HCT116 (cell line): ENCODE measurements around the gene TTLL11. TPM values are rescaled to one million over a fixed set of nuclear protein-coding genes. Genes with fewer than 3 reads are reported as not detected.

Experiments used
- ATAC-seq: fragments of 200-7000 bp; cut with Tn5 transposase; 2 replicates; pipeline ENCODE4 v1.9.1; 2020; ENCODE audit warnings: mild to moderate bottlenecking, moderate library complexity
- BruUV-seq: library from RNA; stranded (reverse); fragments of 400-500 nt; replicated peaks from 2 replicates; lab custom pipeline; 2021; lab: Mats Ljungman, UMichigan
- CTCF ChIA-PET: fragments of 300-600 bp; sonication (Branson Sonifier 250); formaldehyde crosslinking; loops from one replicate; lab custom pipeline; 2021; ENCODE audit warnings: antibody characterized with exemption; lab: Charles Lee
- POLR2A ChIA-PET: fragments of 300-600, 350-600 bp; sonication (Branson Sonifier 250); formaldehyde crosslinking; loops from one replicate; lab custom pipeline; 2021; ENCODE audit warnings: antibody characterized with exemption; lab: Charles Lee
- RAD21 ChIA-PET, 2 experiments: fragments of 300-600 bp; sonication (Branson Sonifier 250); formaldehyde crosslinking; loops; one replicate each; lab custom pipeline; 2023; ENCODE audit warnings: low total read pairs in 2 of 2; ENCODE audit not compliant: uncharacterized antibody in 2 of 2, unreplicated experiment in 2 of 2, low non-redundant PET in 1 of 2; lab: Charles Lee
- DNase-seq: peaks from one replicate; pipeline ENCODE4 v3.0.0-alpha.2; 2010; ENCODE audit warnings: low read depth, low spot score
- H2AFZ ChIP-seq: fragments of 200-600 bp; shearing (Covaris generic), sonication (generic); 2 replicates; pipeline ENCODE4 v1.6.1; 2017; ENCODE audit warnings: low read depth, mixed run types, mixed read lengths, antibody characterized with exemption, low read length; ENCODE audit not compliant: poor library complexity, severe bottlenecking
- H3K27ac ChIP-seq: 2 replicates; pipeline ENCODE4 v1.5.1; 2012; ENCODE audit warnings: low read depth, low read length
- H3K27me3 ChIP-seq: fragments of 200-600 bp; sonication (generic); 2 replicates; pipeline ENCODE4 v1.6.1; 2016; ENCODE audit warnings: mixed run types, low read length, mixed read lengths; ENCODE audit not compliant: insufficient read depth
- H3K36me3 ChIP-seq, 2 experiments: fragments of 200-500 bp in 1 of 2; fragments of 200-600 bp in 1 of 2; sonication (Bioruptor generic) in 1 of 2; sonication (generic) in 1 of 2; 2 replicates each; pipeline versions ENCODE4 v1.5.1 to v1.6.1; 2014 to 2016; ENCODE audit warnings: low read length in 2 of 2, inconsistent platforms in 1 of 2, mixed read lengths in 1 of 2, mixed run types in 1 of 2; ENCODE audit not compliant: insufficient read depth in 2 of 2, control insufficient read depth in 1 of 2
- H3K4me1 ChIP-seq, 2 experiments: fragments of 200-600 bp in 1 of 2; sonication (generic) in 1 of 2; 2 replicates each; pipeline versions ENCODE4 v1.5.1 to v1.6.1; 2012 to 2017; ENCODE audit warnings: low read length in 2 of 2, inconsistent platforms in 1 of 2, mild to moderate bottlenecking in 1 of 2, mixed read lengths in 1 of 2, mixed run types in 1 of 2, moderate library complexity in 1 of 2; ENCODE audit not compliant: insufficient read depth in 2 of 2, control insufficient read depth in 1 of 2
- H3K4me2 ChIP-seq: fragments of 200-600 bp; sonication (generic); 2 replicates; pipeline ENCODE4 v1.6.1; 2017; ENCODE audit warnings: mixed run types, low read length, mixed read lengths
- H3K4me3 ChIP-seq, 2 experiments: fragments of 200-600 bp in 1 of 2; sonication (generic) in 1 of 2; replicated peaks in 1 of 2; 2 replicates each; pipeline ENCODE4 v1.5.1; 2011 to 2016; ENCODE audit warnings: low read length in 2 of 2, control low read depth in 1 of 2, low read depth in 1 of 2, mild to moderate bottlenecking in 1 of 2, mixed read lengths in 1 of 2, mixed run types in 1 of 2
- H3K79me2 ChIP-seq: fragments of 200-600 bp; sonication (generic); 2 replicates; pipeline ENCODE4 v1.6.1; 2017; ENCODE audit warnings: mild to moderate bottlenecking, mixed run types, low read length, moderate library complexity, mixed read lengths; ENCODE audit not compliant: insufficient read depth
- H3K9ac ChIP-seq: fragments of 200-600 bp; sonication (generic); 2 replicates; pipeline ENCODE4 v1.6.1; 2016; ENCODE audit warnings: low read length, mixed read lengths
- H3K9me2 ChIP-seq: fragments of 200-600 bp; sonication (generic), shearing (Covaris generic); 2 replicates; pipeline ENCODE4 v1.6.1; 2017; ENCODE audit warnings: mixed run types, mild to moderate bottlenecking, moderate library complexity; ENCODE audit not compliant: insufficient read depth
- H3K9me3 ChIP-seq, 2 experiments: fragments of 200-500 bp in 1 of 2; fragments of 200-600 bp in 1 of 2; sonication (Bioruptor generic) in 1 of 2; sonication (generic) in 1 of 2; 2 replicates each; pipeline ENCODE4 v1.6.1; 2014 to 2017; ENCODE audit warnings: low read length in 2 of 2, mixed read lengths in 2 of 2, inconsistent platforms in 1 of 2, low read depth in 1 of 2, mild to moderate bottlenecking in 1 of 2, mixed run types in 1 of 2, moderate library complexity in 1 of 2; ENCODE audit not compliant: control insufficient read depth in 1 of 2, insufficient read depth in 1 of 2
- H4K20me1 ChIP-seq: fragments of 200-600 bp; sonication (generic), shearing (Covaris generic); 2 replicates; pipeline ENCODE4 v1.6.1; 2017; ENCODE audit warnings: mixed run types, mild to moderate bottlenecking, moderate library complexity; ENCODE audit not compliant: insufficient read depth
- ATF3 ChIP-seq: IDR thresholded peaks from 2 replicates; pipeline ENCODE4 v1.6.1; 2012
- EGR1 ChIP-seq: IDR thresholded peaks from 2 replicates; pipeline ENCODE4 v1.6.1; 2012; ENCODE audit warnings: low read depth
- ELF1 ChIP-seq: IDR thresholded peaks from 2 replicates; pipeline ENCODE4 v1.6.1; 2012; ENCODE audit warnings: low read depth, borderline replicate concordance
- FOSL1 ChIP-seq: IDR thresholded peaks from 2 replicates; pipeline ENCODE4 v1.6.1; 2012; ENCODE audit warnings: low read depth
- JUND ChIP-seq: IDR thresholded peaks from 2 replicates; pipeline ENCODE4 v1.6.1; 2012
- MAX ChIP-seq: IDR thresholded peaks from 2 replicates; pipeline ENCODE4 v1.6.1; 2012
- POLR2A ChIP-seq: IDR thresholded peaks from 2 replicates; pipeline ENCODE4 v1.7.0; 2011; ENCODE audit warnings: borderline replicate concordance; ENCODE audit not compliant: insufficient read depth, insufficient read length; ENCODE audit errors: extremely low read depth
- RAD21 ChIP-seq: IDR thresholded peaks from 2 replicates; pipeline ENCODE4 v1.6.1; 2012; ENCODE audit warnings: low read depth, mild to moderate bottlenecking
- SP1 ChIP-seq: IDR thresholded peaks from 2 replicates; pipeline ENCODE4 v1.6.1; 2012; ENCODE audit warnings: low read depth
- SRF ChIP-seq: IDR thresholded peaks from 2 replicates; pipeline ENCODE4 v1.6.1; 2012; ENCODE audit warnings: low read depth
- TCF7L2 ChIP-seq: IDR thresholded peaks from 2 replicates; pipeline ENCODE4 v1.7.0; 2011; ENCODE audit warnings: borderline replicate concordance, inconsistent platforms; ENCODE audit not compliant: insufficient read depth, insufficient read length; ENCODE audit errors: extremely low read depth
- ZBTB33 ChIP-seq: IDR thresholded peaks from 2 replicates; pipeline ENCODE4 v1.6.1; 2011; ENCODE audit warnings: mild to moderate bottlenecking, low read length, moderate library complexity; ENCODE audit not compliant: insufficient replicate concordance; ENCODE audit errors: extremely low read depth
- ZFX ChIP-seq: fragments of 450-650 bp; IDR thresholded peaks from 2 replicates; pipeline ENCODE4 v1.6.1; 2017
- intact Hi-C: fragments of 100-400 bp; cut with micrococcal nuclease; formaldehyde crosslinking; loops from 2 replicates; pipeline ENCODE4 v1.10.0; 2022
- total RNA-seq: library from RNA; stranded (reverse); gene quantifications from one replicate; pipeline ENCODE4 v1.2.1, GENCODE V29; 2021; ENCODE audit not compliant: unreplicated experiment

TTLL11 gene
- total RNA-seq, 1 experiment from 2014 or later = 2.2 TPM

GRCh38 chr9:122059214-122059954 lies 33.7 kb downstream of the TTLL11 start:
- no peak for ATAC-seq
- peaks cover under 1% of the 10 kb centered on the region; the same call in 1 of the 2 replicates for H3K27me3 ChIP-seq
- DNase-seq = no peak
- CTCF ChIA-PET = interaction anchor here (1.4 kb wide), 1 partner anchor 65 kb away, joined by 3 read pairs; no protein-coding TSS in a partner anchor
- no peaks in the 10 kb centered on the region for H3K9me3 ChIP-seq
- no peaks in the 10 kb centered on the region for H3K4me1 ChIP-seq
- H3K36me3 ChIP-seq = no peaks in the 10 kb centered on the region
- no peaks in the 10 kb centered on the region for H3K9me2 ChIP-seq
- H3K79me2 ChIP-seq = no peaks in the 10 kb centered on the region
- no peaks in the 10 kb centered on the region for H4K20me1 ChIP-seq
- RAD21 ChIA-PET = no interaction called here
- H3K27ac ChIP-seq = no peak overlapping the region
- no peak overlapping the region for H3K4me3 ChIP-seq
- no peak overlapping the region for H3K4me2 ChIP-seq
- no peak overlapping the region for H3K9ac ChIP-seq
- intact Hi-C loops = no loop called here
- H2AFZ ChIP-seq = no peak overlapping the region
- no TSS peak for BruUV-seq
- POLR2A ChIA-PET = no interaction called here
- no peak for TF ChIP-seq POLR2A
- no peak for TF ChIP-seq RAD21
- TF ChIP-seq JUND = no peak
- no peak for TF ChIP-seq ATF3
- no peak for TF ChIP-seq EGR1
- TF ChIP-seq SP1 = no peak
- no peak for TF ChIP-seq SRF
- TF ChIP-seq FOSL1 = no peak
- TF ChIP-seq ZFX = no peak
- no peak for TF ChIP-seq MAX
- TF ChIP-seq TCF7L2 = no peak
- no peak for TF ChIP-seq ZBTB33
- TF ChIP-seq ELF1 = no peak
